T-helper 1 cell (primary cell): ENCODE results near the gene ASXL1.
A peak's percentile ranks its signal among the peaks of the same experiment; 100 is the strongest.

Experiments
- DNase-seq, 5 donors: peaks; one replicate each; pipeline ENCODE4 v3.0.0-alpha.2; 2012 to 2020

The ASXL1 gene

GRCh38 chr20:32468313-32468640 is 110.1 kb downstream of the ASXL1 start:
- DNase-seq: no peak

- no peak for DNase-seq
Measured at GRCh38 chr20:32468860-32469259, 110.7 kb downstream of the ASXL1 start.

DNA sequence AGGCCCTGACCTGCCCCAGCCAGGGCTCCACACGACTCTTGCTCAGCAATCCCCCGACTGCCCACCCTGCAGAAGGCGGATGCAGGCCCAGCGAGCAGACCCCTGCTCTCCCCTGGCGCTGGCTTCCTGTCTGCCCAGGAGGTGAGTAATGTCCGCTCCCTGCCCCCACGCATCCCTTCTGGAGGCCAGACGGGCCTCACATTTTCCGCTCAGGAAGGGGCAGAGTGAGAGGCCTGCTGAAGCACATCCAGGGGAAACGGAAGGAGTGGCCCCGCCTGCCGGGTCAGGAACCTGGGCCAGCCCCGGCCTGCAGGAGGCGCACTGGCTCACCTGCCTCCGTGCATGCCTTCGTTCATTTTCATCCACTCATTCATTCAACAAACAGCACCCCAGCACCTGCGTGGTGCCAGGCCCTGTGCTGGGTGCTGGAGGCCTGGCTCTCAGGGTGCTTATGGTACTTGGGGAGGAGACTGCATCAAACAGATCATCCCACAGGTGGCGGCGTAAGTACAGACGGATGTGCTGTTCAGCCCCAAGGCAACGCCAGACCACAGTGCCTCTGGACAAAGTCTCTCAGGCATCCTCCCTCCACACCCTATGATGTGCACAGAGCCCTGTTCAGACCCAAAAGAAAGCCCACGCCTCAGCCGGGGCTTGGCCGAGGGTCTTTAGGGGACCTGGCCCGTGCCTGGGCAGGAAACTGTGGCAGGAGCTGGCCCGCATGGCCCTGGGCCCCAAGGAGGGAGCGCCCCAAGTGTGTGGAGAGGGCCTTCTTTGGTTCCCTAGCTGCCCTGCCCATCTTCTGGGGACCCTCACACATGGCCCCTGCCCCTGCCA is 112.1 kb downstream of the ASXL1 start:
- DNase-seq: peak in 1 of 5 donors; percentile 25

DNA sequence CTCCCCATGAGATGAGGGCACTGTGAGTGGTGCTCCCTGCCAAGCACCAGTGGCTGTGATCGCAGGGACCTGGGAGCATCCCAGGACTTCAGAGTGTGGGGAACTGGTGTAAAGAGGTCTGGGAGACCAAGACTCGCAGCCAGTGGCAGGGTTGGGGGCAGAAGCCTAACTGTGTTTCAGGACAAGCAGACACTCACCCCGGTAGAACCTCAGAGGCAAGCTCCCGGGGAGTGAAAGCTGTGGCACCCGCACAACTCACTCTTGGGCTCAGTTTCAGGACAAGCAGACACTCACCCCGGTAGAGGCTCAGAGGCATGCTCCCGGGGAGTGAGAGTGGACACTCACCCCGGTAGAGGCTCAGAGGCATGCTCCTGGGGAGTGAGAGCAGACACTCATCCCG is 112.8 kb downstream of the ASXL1 start:
- DNase-seq: no peak

GRCh38 chr20:32472581-32473207 is 114.6 kb downstream of the ASXL1 start:
- DNase-seq: no peak

GRCh38 chr20:32473231-32474008 is 115.3 kb downstream of the ASXL1 start:
- no peak for DNase-seq

DNA sequence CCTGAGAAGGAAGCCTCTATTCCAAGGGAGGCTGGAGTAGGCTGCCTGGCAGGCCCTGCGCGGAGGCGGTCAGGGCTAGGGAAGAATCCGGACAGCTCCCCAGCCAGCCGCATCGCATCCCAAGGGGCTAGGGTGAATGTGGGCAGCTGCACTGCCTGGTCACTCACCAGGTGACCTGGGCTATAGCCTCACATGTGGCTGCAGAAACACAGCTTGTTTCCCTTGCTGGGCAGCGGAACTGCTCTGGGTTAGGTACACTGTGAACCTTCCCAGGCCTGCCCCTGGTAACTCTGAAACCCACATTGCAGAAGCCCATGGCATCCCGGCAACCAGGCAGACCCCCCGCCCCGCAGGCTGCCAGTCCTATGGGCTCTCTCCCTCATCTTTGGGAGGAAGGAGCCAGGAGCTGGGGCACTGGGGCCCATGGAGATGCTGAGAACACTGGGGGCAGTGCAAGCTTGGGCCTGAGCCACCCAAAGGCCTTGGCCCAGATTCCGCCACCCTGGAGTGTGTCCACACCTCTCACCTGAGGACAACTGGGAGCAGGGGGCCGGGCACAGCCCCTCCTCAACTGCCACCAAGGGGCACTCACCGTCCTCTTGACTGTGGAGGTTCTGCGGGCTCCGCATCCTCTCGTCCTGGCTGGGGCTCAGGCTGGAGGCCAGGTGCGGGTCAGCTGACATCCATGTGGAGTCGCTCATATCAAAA is 116.0 kb downstream of the ASXL1 start:
- no peak for DNase-seq

DNA sequence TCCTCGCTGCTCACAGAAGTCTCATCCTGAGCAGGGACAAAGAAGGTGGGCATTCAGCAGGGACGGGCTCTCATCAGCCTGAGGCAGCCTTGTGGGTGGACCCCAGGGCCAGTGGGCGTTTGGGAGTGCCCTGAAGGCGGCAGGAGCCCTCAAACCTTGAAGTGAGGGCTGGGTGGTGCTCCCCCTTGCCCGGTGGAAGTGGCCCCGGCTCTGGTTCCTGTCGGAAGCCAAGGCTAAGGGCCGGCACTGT is 116.5 kb downstream of the ASXL1 start:
- DNase-seq: no peak

DNA sequence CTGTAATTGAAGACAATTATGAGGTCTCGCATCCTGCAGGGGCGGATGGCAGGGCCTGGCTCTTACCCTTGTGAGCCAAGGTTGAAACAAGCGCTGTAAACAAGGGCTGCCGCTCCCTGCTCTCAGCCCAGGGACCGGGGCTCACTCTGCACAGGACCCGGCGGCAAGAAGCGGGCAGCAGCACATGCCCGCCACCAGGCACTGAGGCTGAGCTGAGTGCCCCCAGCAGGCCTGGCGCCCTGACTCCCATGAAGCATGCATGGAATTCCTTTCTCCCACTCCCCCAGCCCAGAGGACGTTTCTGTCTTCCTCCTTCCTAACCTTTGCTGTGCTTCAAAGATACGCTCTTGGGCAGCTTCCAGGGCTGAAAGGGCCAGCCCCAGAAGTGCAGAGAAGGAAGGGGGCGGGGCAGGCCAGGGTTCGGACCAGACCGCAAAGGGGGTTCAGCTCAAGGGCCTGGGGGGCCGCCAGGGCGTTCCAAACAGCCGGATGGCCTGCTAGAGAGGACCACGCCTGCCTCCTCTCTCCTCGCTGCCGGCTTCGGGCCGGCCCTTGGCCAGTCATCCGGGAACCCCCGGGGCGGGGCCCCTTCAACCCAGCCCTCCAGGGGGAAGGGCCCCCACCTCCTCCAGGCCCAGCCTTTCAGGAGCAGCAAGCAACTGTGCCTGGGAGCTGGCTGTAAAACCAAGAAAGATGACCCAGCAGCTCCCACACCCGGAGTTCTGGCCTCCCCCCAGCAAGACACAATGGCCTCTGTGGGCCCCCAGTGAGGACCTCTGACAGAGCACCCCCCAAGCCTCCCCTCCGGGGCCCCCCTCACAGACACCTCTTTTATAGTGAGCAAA is 117.1 kb downstream of the ASXL1 start:
- no peak for DNase-seq

GRCh38 chr20:32476684-32477593 is 118.8 kb downstream of the ASXL1 start:
- DNase-seq: no peak

DNA sequence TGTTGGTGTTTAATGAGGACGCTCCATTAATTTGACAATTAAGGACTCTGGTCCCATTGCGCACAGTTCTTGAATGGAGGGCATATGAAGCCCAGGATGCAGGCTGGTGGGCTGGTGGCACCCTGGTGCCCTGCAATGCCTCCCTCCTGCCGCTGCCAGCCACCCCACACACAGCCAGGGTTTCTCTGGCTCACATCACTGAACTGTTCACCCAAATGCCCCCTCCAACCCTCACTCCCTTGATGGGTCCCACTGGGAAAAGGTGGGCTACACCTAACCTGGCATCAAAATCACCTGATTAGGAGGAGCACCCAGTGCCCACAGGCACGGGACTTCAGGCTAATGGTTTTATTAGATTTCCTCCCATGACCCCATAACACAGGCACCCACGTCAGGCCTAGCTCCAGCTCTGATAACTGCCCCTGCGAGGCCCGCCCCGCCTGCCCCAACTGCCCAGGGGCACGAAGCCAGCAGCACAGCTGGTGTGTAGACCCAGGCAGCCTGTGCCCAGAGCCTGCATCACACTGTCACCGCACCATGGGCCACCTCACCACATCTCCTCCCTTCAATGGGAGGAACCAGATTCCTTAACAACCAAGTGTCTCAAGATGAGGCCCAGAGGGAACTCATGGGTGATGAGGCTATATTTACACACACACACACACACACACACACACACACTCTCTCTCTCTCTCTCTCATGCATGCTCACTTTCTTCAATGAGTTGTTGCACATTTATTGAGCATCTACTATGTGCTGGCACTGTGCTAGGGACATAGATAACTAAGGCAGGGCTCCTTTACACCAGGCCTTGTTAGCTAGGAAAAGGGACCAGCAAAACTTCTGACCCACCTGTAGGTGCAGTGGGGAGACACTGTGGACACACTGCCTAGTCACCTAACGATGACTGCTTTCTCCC is 119.7 kb downstream of the ASXL1 start:
- no peak for DNase-seq

DNA sequence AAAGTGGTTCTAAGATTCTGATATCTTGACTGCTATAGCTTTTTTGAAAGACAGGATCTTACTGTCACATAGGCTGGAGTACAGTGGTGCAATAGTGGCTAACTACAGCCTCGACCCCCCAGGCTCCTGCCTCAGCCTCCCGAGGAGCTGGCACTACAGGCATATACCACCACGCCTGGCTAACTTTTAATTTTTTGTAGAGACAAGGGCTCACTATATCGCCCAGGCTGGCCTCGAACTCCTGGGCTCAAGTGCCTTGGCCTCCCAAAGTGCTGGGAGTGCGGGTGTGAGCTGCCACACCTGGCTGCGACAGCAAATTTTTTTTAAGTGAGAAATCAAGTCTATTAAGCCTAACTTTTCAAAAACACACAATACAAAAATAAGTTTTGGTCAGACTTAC is 120.4 kb downstream of the ASXL1 start:
- no peak for DNase-seq

- DNase-seq: no peak
Measured at GRCh38 chr20:32479012-32479411, 120.9 kb downstream of the ASXL1 start.

GRCh38 chr20:32479697-32480171 is 121.6 kb downstream of the ASXL1 start:
- no peak for DNase-seq

DNA sequence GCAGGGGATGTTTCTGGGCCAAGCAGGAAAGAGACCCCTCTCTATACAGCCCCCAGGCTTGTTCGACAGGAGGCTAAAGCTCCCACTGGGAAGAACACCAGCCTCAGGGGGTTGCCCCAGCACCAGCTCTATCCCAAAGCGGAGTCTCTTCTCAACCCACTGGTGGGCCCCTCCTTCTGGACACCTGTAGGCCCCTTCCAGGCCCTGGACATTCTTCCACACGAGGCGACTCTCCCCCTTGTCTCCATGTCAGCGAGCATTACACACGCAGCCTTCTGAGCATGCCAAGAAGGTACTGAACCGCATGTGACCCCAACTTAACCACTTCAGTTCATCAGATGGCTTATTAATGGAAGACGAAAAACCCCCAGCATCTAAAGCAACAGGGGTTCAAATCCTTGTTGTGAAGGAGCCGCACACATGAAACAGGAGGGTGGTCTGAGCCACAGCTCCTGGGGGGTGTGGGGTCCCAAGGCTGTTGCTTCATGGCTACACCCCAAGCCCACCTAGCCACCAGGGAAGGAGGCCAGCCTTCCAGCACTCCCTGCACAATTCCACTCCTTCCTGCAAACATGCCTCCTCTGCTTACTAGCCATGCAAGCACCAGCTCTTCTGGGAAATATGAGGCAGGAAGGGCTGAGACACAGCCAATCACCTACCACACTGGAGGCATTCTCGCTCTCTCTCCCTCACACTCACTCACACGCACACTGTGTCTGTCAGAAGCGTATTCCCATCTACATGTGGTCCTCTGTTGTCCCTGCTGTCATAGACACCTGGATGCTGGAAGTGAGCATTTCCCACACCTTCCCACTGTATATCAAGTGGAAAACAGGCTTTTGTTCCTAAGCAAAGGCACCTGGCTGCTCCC is 122.5 kb downstream of the ASXL1 start:
- no peak for DNase-seq

DNA sequence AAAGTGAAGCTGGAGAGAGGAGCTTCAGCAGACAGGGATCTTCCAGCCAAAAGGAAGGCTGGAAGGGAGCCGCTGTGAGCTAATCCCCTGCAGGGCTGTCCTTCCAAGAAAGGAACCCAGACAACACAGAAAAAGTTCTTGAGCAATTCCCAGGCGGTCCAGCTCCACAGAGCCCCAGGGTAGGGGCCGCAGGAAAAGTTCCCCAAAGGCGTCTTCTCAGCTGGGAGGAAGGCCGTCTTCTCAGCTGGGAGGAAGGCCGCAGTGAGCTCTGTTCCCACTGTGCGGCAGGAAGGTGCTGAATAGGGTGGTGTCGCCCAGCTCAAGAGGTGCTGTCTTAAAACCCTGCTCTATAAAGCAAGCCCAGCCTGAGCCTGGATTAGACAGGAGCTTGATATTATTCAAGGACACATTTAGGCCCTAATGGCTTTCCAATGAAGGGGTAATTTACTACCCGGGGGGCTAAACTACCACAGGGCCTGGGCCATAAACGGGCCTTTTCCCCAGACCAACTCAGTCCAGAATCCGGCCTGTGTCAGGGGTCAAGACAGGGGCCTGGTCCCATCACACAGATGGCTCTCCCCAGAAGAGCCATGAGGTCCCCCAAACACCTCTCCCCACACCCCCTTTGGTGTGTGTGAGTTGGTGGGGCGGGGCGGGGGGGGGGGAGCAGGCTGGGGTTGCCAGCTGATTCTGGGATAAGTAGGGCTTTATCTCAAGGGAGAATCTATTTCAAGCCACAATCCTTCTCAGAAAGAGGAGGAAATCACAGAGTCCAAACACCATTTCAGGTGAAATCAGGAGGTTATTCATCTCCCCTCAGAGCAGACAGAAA is 123.4 kb downstream of the ASXL1 start:
- DNase-seq: no peak

- DNase-seq: no peak
Measured at GRCh38 chr20:32482143-32482441, 124.0 kb downstream of the ASXL1 start.
